H1 (cell line): Measurements from ENCODE around the gene IFIT5.

Source experiments
- CHD1 ChIP-seq: IDR thresholded peaks from 2 replicates; pipeline ENCODE4 v1.6.1; 2012; ENCODE audit warnings: low read depth, low read length, improper control_type of control experiment
- CTCF ChIP-seq, 3 experiments: IDR thresholded peaks; 1 replicate in 2 of 3; 2 replicates in 1 of 3; pipeline versions ENCODE4 v1.5.1 to v1.6.1; 2011; ENCODE audit warnings: low read length in 3 of 3, mild to moderate bottlenecking in 3 of 3, inconsistent platforms in 2 of 3, low read depth in 1 of 3, moderate library complexity in 1 of 3; ENCODE audit not compliant: insufficient read depth in 1 of 3; ENCODE audit errors: control extremely low read depth in 1 of 3
- EZH2 ChIP-seq: fragments of 200-600 bp; sonication (generic); IDR thresholded peaks from 2 replicates; pipeline ENCODE4 v1.7.1; 2012; ENCODE audit warnings: low read depth, mild to moderate bottlenecking, moderate library complexity, low read length, inconsistent platforms; ENCODE audit not compliant: severe bottlenecking
- GABPA ChIP-seq: IDR thresholded peaks from 2 replicates; pipeline ENCODE4 v1.6.1; 2011; ENCODE audit warnings: mild to moderate bottlenecking, low read length, moderate library complexity, borderline replicate concordance; ENCODE audit not compliant: insufficient read depth
- JUN ChIP-seq: IDR thresholded peaks from 2 replicates; pipeline ENCODE4 v1.6.1; 2011; ENCODE audit warnings: low read depth, mild to moderate bottlenecking, improper control_type of control experiment, low read length
- KDM5A ChIP-seq: fragments of 200-600 bp; IDR thresholded peaks from 2 replicates; pipeline ENCODE4 v1.7.1; 2012; ENCODE audit warnings: mild to moderate bottlenecking, low read length, inconsistent platforms, mixed read lengths
- MAFK ChIP-seq: IDR thresholded peaks from 2 replicates; pipeline ENCODE4 v1.6.1; 2012; ENCODE audit warnings: low read depth, mild to moderate bottlenecking, improper control_type of control experiment, low read length
- POLR2A ChIP-seq, 2 experiments: IDR thresholded peaks; 1 replicate in 1 of 2; 2 replicates in 1 of 2; pipeline ENCODE4 v1.6.1; 2011; ENCODE audit warnings: low read depth in 2 of 2, low read length in 2 of 2, mild to moderate bottlenecking in 2 of 2; ENCODE audit errors: control extremely low read depth in 1 of 2
- SIRT6 ChIP-seq: IDR thresholded peaks from one replicate; pipeline ENCODE4 v1.7.1; 2012; ENCODE audit warnings: low read length, inconsistent platforms
- SP1 ChIP-seq: IDR thresholded peaks from 2 replicates; pipeline ENCODE4 v1.6.1; 2011; ENCODE audit warnings: low read depth, low read length
- SUZ12 ChIP-seq: fragments of 200-600 bp; sonication (generic); IDR thresholded peaks from 2 replicates; pipeline ENCODE4 v1.6.1; 2012; ENCODE audit warnings: mild to moderate bottlenecking, inconsistent platforms, low read length, moderate library complexity, mixed read lengths
- TCF12 ChIP-seq: IDR thresholded peaks from 2 replicates; pipeline ENCODE4 v1.6.1; 2011; ENCODE audit warnings: low read depth, mild to moderate bottlenecking, low read length
- USF2 ChIP-seq: IDR thresholded peaks from 2 replicates; pipeline ENCODE4 v1.6.1; 2011; ENCODE audit warnings: low read length, improper control_type of control experiment
- ZNF274 ChIP-seq: IDR thresholded peaks from 2 replicates; pipeline ENCODE4 v1.7.0; 2012; ENCODE audit warnings: low read length, borderline replicate concordance; ENCODE audit errors: extremely low read depth

- TF ChIP-seq CTCF (IDR thresholded peaks at IDR 0.05; ENCODE audit: control extremely low read depth in 1 of 3, insufficient read depth in 1 of 3, low read depth in 1 of 3, low read length in 3 of 3), result no peak
- TF ChIP-seq KDM5A, result no peak
- no peak for TF ChIP-seq SUZ12
- TF ChIP-seq CHD1, result no peak
- TF ChIP-seq JUN, result no peak
- TF ChIP-seq SIRT6, result no peak
- no peak for TF ChIP-seq POLR2A (IDR thresholded peaks at IDR 0.05; ENCODE audit: control extremely low read depth in 1 of 2, low read depth in 2 of 2, low read length in 2 of 2)
- no peak for TF ChIP-seq MAFK
- no peak for TF ChIP-seq EZH2
- TF ChIP-seq GABPA, result no peak
- no peak for TF ChIP-seq ZNF274
- TF ChIP-seq SP1, result no peak
- TF ChIP-seq TCF12, result no peak
- TF ChIP-seq USF2, result no peak
Observed at GRCh38 chr10:89367529-89367928, 46.8 kb upstream of the IFIT5 start.
